Mammary epithelial cell (primary cell): ENCODE data around the gene IDH2.

ENCODE experiments used
- CTCF ChIP-seq, 2 donors: IDR thresholded peaks in 1 of 2; conservative IDR thresholded peaks in 1 of 2; 2 replicates each; pipeline ENCODE4 v1.5.1; 2011 to 2012; ENCODE audit warnings: inconsistent platforms in 2 of 2, low read length in 2 of 2, mild to moderate bottlenecking in 2 of 2, control low read depth in 1 of 2, low read depth in 1 of 2; ENCODE audit not compliant: insufficient read depth in 1 of 2; ENCODE audit errors: extremely low read depth in 1 of 2
- EZH2 ChIP-seq: IDR thresholded peaks from 2 replicates; pipeline ENCODE4 v1.6.1; 2012; ENCODE audit warnings: low read length, inconsistent platforms, borderline replicate concordance

GRCh38 chr15:90072978-90073640 is 29.2 kb downstream of the IDH2 start:
- TF ChIP-seq CTCF (conservative IDR thresholded peaks at IDR 0.05 in 1 of 2, IDR thresholded peaks at IDR 0.05 in 1 of 2; ENCODE audit: extremely low read depth in 1 of 2, insufficient read depth in 1 of 2, low read depth in 1 of 2, low read length in 2 of 2) (no peak), EZH2 (no peak)
